Right lobe of liver (tissue), 4 donors: ENCODE measurements around the gene APOBEC4.

Experiments used
- POLR2A ChIP-seq: fragments of 450-650 bp; IDR thresholded peaks from one replicate; pipeline ENCODE4 v1.6.1; 2017; ENCODE audit warnings: antibody characterized with exemption, mild to moderate bottlenecking
- TF ChIP-seq, protein P1 (sequence below), 4 donors: fragments of 200-600 bp in 3 of 4; fragments of 450-650 bp in 1 of 4; IDR thresholded peaks; one replicate each; pipeline versions ENCODE4 v1.5.1 to v1.8.0; 2016 to 2022; ENCODE audit warnings: antibody characterized with exemption in 4 of 4, mild to moderate bottlenecking in 2 of 4
- donor health status: DM: no; HTN: no; CAD: no.
- donor health status: DM: no; HTN: no; CAD: no.
- donor health status: DM: no; HTN: yes; CAD: no.

DNA sequence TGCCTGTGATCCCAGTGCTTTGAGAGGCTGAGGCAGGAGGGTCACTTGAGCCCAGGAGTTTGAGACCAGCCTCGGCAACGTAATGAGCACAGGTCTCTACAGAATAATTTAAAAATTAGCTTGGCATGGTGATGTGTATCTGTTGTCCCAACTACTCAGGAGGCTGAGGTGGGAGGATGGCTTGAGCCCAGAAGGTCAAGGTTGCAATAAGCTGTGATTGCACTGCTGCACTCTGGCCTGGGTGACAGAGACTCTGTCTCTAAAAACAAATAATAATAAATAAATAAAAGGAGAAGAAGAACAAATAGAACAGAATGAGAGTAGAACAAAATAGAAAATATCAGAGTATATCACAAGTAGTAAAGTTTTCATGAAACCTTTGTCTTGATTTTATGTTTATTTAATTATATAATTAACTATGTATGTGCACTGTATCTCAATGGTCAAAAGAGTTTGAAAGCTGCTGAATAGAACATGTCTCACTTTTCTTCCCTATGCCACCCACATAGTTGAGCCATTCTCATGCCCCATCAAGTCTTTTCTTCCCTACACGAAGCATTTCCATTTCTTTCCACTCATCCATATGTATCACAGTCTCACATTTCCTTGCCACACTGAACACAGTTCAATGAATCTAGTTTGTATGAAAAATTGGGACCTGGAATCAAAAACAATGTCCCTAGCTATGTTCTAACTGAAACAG lies 22.9 kb upstream of the APOBEC4 start:
- TF ChIP-seq, protein P1, sequence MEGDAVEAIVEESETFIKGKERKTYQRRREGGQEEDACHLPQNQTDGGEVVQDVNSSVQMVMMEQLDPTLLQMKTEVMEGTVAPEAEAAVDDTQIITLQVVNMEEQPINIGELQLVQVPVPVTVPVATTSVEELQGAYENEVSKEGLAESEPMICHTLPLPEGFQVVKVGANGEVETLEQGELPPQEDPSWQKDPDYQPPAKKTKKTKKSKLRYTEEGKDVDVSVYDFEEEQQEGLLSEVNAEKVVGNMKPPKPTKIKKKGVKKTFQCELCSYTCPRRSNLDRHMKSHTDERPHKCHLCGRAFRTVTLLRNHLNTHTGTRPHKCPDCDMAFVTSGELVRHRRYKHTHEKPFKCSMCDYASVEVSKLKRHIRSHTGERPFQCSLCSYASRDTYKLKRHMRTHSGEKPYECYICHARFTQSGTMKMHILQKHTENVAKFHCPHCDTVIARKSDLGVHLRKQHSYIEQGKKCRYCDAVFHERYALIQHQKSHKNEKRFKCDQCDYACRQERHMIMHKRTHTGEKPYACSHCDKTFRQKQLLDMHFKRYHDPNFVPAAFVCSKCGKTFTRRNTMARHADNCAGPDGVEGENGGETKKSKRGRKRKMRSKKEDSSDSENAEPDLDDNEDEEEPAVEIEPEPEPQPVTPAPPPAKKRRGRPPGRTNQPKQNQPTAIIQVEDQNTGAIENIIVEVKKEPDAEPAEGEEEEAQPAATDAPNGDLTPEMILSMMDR (IDR thresholded peaks at IDR 0.05): no peak
- no peak for TF ChIP-seq POLR2A
